ENCODE measurements around the gene KLC3. TPM values are rescaled to one million over a fixed set of nuclear protein-coding genes. Genes with fewer than 3 reads are reported as not detected.

Gene KLC3
- total and polyA plus RNA-seq, 2 of the 8 experiments (the other 6 are each of a cell fraction or from before 2014, with no cell fraction given), result 1.3 to 2.8 TPM

- no peaks in the 10 kb centered on the region for H3K27me3 ChIP-seq (replicated peaks in 1 of 4; ENCODE audit: control insufficient read depth in 3 of 4, extremely low read depth in 1 of 4, insufficient read depth in 3 of 4, low read length in 3 of 4)
- H4K8ac ChIP-seq (ENCODE audit: extremely low read depth, insufficient read depth, low read length), result no peak overlapping the region
- H3K36me3 ChIP-seq (ENCODE audit: control insufficient read depth in 2 of 4, insufficient read depth in 4 of 4, low read length in 3 of 4), result peaks cover 6 to 41% (median 19%) of the 10 kb centered on the region in 4 experiments; a peak in 7 of 8 replicates
- H3K4me2 ChIP-seq (ENCODE audit: insufficient read depth in 1 of 2, low read depth in 2 of 2, low read length in 2 of 2), result peak overlapping the region in 1 of 2 experiments; percentile 86; a peak in 1 of 4 replicates
- H2BK20ac ChIP-seq (ENCODE audit: low read length), result no peak overlapping the region
- no peak overlapping the region for H2BK15ac ChIP-seq (ENCODE audit: low read length)
- H3K4me1 ChIP-seq (replicated peaks in 1 of 4; ENCODE audit: control insufficient read depth in 3 of 4, insufficient read depth in 4 of 4, low read length in 3 of 4), result peaks cover 0 to 3% (median 0%) of the 10 kb centered on the region in 4 experiments; a peak in 4 of 7 replicates
- H3K9me3 ChIP-seq (ENCODE audit: insufficient read depth in 2 of 2, low read depth in 1 of 2, low read length in 1 of 2), result no peaks in the 10 kb centered on the region
- WGBS, 2 experiments (ENCODE audit: extremely low coverage in 1 of 2, insufficient coverage in 1 of 2, insufficient read length in 1 of 2, insufficient replicate concordance in 2 of 2, low coverage in 1 of 2, low lambda C conversion rate in 2 of 2, missing lambda C conversion rate in 1 of 2), result 82% methylated on average over 4 of the region's 4 CpGs; no CpG with 5 or more reads in 1 of the 2 experiments
- ChIA-PET POLR2A (ENCODE audit: partially characterized antibody) (interaction anchor here (0.7 to 5.8 kb wide), 5 partner anchors 14 to 111 kb away, joined by 3 to 36 read pairs (median 7); no protein-coding TSS in a partner anchor), CTCF (ENCODE audit: partially characterized antibody) (interaction anchor here (0.6 to 2.5 kb wide), 12 partner anchors 10 to 296 kb away, joined by 3 to 9 read pairs (median 3); partner anchors contain the start of gene PPP1R13L)
- no peaks in the 10 kb centered on the region for H3K23me2 ChIP-seq (ENCODE audit: low read depth, low read length)
- H3K56ac ChIP-seq (replicated peaks; ENCODE audit: insufficient read length, low read depth, low read length), result no peak overlapping the region
- H3K23ac ChIP-seq (ENCODE audit: insufficient read length), result no peak overlapping the region
- FAIRE-seq, result no peak
- H3K14ac ChIP-seq (ENCODE audit: insufficient read length), result no peak overlapping the region
- H2AK5ac ChIP-seq (ENCODE audit: low read depth, low read length), result no peak overlapping the region
- H2BK120ac ChIP-seq (replicated peaks; ENCODE audit: low read depth, low read length), result no peak overlapping the region
- H3K18ac ChIP-seq (ENCODE audit: extremely low read depth, low read length), result no peak overlapping the region
- H4K91ac ChIP-seq (replicated peaks; ENCODE audit: insufficient read length, low read length), result no peak overlapping the region
- TF ChIP-seq SRF (IDR thresholded peaks at IDR 0.05; ENCODE audit: low read depth, low read length) (no peak), BCL11A (IDR thresholded peaks at IDR 0.05; ENCODE audit: low read depth in 2 of 2, low read length in 2 of 2) (no peak), HDAC2 (IDR thresholded peaks at IDR 0.05; ENCODE audit: borderline replicate concordance in 1 of 2, low read depth in 2 of 2, low read length in 2 of 2) (peak in 1 of 2 experiments; percentile 57; a peak in 1 of 4 replicates), KDM1A (IDR thresholded peaks at IDR 0.05; ENCODE audit: borderline replicate concordance, low read length) (peak; percentile 65; the same call in 1 of the 2 replicates)
- no peak overlapping the region for H2AFZ ChIP-seq (ENCODE audit: low read length)
- H3K9ac ChIP-seq (replicated peaks in 1 of 4; ENCODE audit: extremely low read depth in 1 of 4, low read depth in 3 of 4, low read length in 3 of 4), result no peak overlapping the region
- H3K4ac ChIP-seq (replicated peaks; ENCODE audit: insufficient read length, low read depth, low read length), result no peak overlapping the region
- H2BK5ac ChIP-seq (ENCODE audit: low read depth, low read length), result no peak overlapping the region
- no peak overlapping the region for H3K27ac ChIP-seq (ENCODE audit: low read depth, low read length)
- H4K20me1 ChIP-seq (replicated peaks in 1 of 2; ENCODE audit: control insufficient read depth in 1 of 2, insufficient read depth in 2 of 2, low read length in 2 of 2), result peaks cover 5 to 14% of the 10 kb centered on the region in 2 experiments
- peaks cover 6% of the 10 kb centered on the region; the same call in 1 of the 2 replicates for H3K79me1 ChIP-seq (ENCODE audit: low read depth, low read length)
- no peak overlapping the region for H2BK12ac ChIP-seq (ENCODE audit: low read depth, low read length)
- H4K5ac ChIP-seq (ENCODE audit: insufficient read length, low read depth, low read length), result no peak overlapping the region
- no peak overlapping the region for H3K4me3 ChIP-seq (ENCODE audit: extremely low read depth in 1 of 4, insufficient read depth in 2 of 4, low read depth in 3 of 4, low read length in 4 of 4)
- peaks cover 0 to 14% of the 10 kb centered on the region in 2 experiments; a peak in 1 of 4 replicates for H3K79me2 ChIP-seq (ENCODE audit: control insufficient read depth in 1 of 2, insufficient read depth in 2 of 2, low read length in 2 of 2)
- DNase-seq (ENCODE audit: low read depth in 1 of 2, low spot score in 2 of 2), result no peak
These were observed 27.6 kb downstream of the KLC3 start for GRCh38 chr19:45368127-45368526.

Measured in H1 (cell line).